ENCODE data around the gene S100A2. TPM values are rescaled to one million over a fixed set of nuclear protein-coding genes. Genes with fewer than 3 reads are reported as not detected.

Gene S100A2
- total and polyA plus RNA-seq, 2 of the 8 experiments (the other 6 are each of a cell fraction or from before 2014, with no cell fraction given): 0.86 TPM; not detected in 1

GRCh38 chr1:153549741-153550397, 15.8 kb downstream of the S100A2 start:
- H4K5ac ChIP-seq (ENCODE audit: insufficient read length, low read depth, low read length): no peak overlapping the region
- no peak overlapping the region for H2BK20ac ChIP-seq (ENCODE audit: low read length)
- H3K18ac ChIP-seq (ENCODE audit: extremely low read depth, low read length): peak overlapping the region; percentile 19; the same call in 1 of the 2 replicates
- H4K20me1 ChIP-seq (replicated peaks in 1 of 2; ENCODE audit: control insufficient read depth in 1 of 2, insufficient read depth in 2 of 2, low read length in 2 of 2): no peaks in the 10 kb centered on the region
- no peak overlapping the region for H4K91ac ChIP-seq (replicated peaks; ENCODE audit: insufficient read length, low read length)
- peaks cover 4 to 28% (median 16%) of the 10 kb centered on the region in 4 experiments for H3K4me1 ChIP-seq (replicated peaks in 1 of 4; ENCODE audit: control insufficient read depth in 3 of 4, insufficient read depth in 4 of 4, low read length in 3 of 4)
- H2AFZ ChIP-seq (ENCODE audit: low read length): no peak overlapping the region
- no peak overlapping the region for H3K27ac ChIP-seq (ENCODE audit: low read depth, low read length)
- H4K8ac ChIP-seq (ENCODE audit: extremely low read depth, insufficient read depth, low read length): no peak overlapping the region; the same call in 1 of the 2 replicates
- no peaks in the 10 kb centered on the region; a peak in 3 of 7 replicates for H3K27me3 ChIP-seq (replicated peaks in 1 of 4; ENCODE audit: control insufficient read depth in 3 of 4, extremely low read depth in 1 of 4, insufficient read depth in 3 of 4, low read length in 3 of 4)
- H3K4ac ChIP-seq (replicated peaks; ENCODE audit: insufficient read length, low read depth, low read length): no peak overlapping the region
- H3K14ac ChIP-seq (ENCODE audit: insufficient read length): no peak overlapping the region
- H2BK120ac ChIP-seq (replicated peaks; ENCODE audit: low read depth, low read length): no peak overlapping the region
- FAIRE-seq (no peak), DNase-seq (ENCODE audit: low read depth in 1 of 2, low spot score in 2 of 2) (no peak)
- H2AK5ac ChIP-seq (ENCODE audit: low read depth, low read length): no peak overlapping the region
- H3K4me2 ChIP-seq (ENCODE audit: insufficient read depth in 1 of 2, low read depth in 2 of 2, low read length in 2 of 2): no peak overlapping the region
- H3K23ac ChIP-seq (ENCODE audit: insufficient read length): no peak overlapping the region
- no peaks in the 10 kb centered on the region for H3K79me2 ChIP-seq (ENCODE audit: control insufficient read depth in 1 of 2, insufficient read depth in 2 of 2, low read length in 2 of 2)
- POLR2A ChIA-PET (ENCODE audit: partially characterized antibody): interaction anchor here (1.1 to 1.6 kb wide), 6 partner anchors 9 to 62 kb away, joined by 3 to 5 read pairs (median 4); partner anchors contain the start of genes S100A16, S100A5 and S100A6
- CTCF ChIA-PET (ENCODE audit: partially characterized antibody): interaction anchor here (0.7 to 12.9 kb wide), 8 partner anchors 12 to 79 kb away, joined by 3 to 165 read pairs (median 30); partner anchors contain the start of genes S100A1, S100A13, S100A5 and S100A6
- H3K23me2 ChIP-seq (ENCODE audit: low read depth, low read length): peaks cover 3% of the 10 kb centered on the region
- H3K9me3 ChIP-seq (ENCODE audit: insufficient read depth in 2 of 2, low read depth in 1 of 2, low read length in 1 of 2): no peaks in the 10 kb centered on the region
- no peaks in the 10 kb centered on the region for H3K79me1 ChIP-seq (ENCODE audit: low read depth, low read length)
- H3K4me3 ChIP-seq (ENCODE audit: extremely low read depth in 1 of 4, insufficient read depth in 2 of 4, low read depth in 3 of 4, low read length in 4 of 4): no peak overlapping the region
- H2BK5ac ChIP-seq (ENCODE audit: low read depth, low read length): 0 out of 2 replicates have a peak overlapping the region, but pooled peaks have one; percentile 56
- H3K56ac ChIP-seq (replicated peaks; ENCODE audit: insufficient read length, low read depth, low read length): no peak overlapping the region
- no peak overlapping the region for H3K9ac ChIP-seq (replicated peaks in 1 of 4; ENCODE audit: extremely low read depth in 1 of 4, low read depth in 3 of 4, low read length in 3 of 4)
- 86% methylated on average over 6 of the region's 6 CpGs; no CpG with 5 or more reads in 1 of the 2 experiments for WGBS, 2 experiments (ENCODE audit: extremely low coverage in 1 of 2, insufficient coverage in 1 of 2, insufficient read length in 1 of 2, insufficient replicate concordance in 2 of 2, low coverage in 1 of 2, low lambda C conversion rate in 2 of 2, missing lambda C conversion rate in 1 of 2)
- H2BK15ac ChIP-seq (ENCODE audit: low read length): peak overlapping the region; percentile 72; the same call in 1 of the 2 replicates
- no peaks in the 10 kb centered on the region for H3K36me3 ChIP-seq (ENCODE audit: control insufficient read depth in 2 of 4, insufficient read depth in 4 of 4, low read length in 3 of 4)
- no peak overlapping the region; the same call in 1 of the 2 replicates for H2BK12ac ChIP-seq (ENCODE audit: low read depth, low read length)
- TF ChIP-seq GABPA (IDR thresholded peaks at IDR 0.05; ENCODE audit: borderline replicate concordance, insufficient read depth, low read length) (no peak), TAF1 (IDR thresholded peaks at IDR 0.05; ENCODE audit: low read depth, low read length) (no peak), EGR1 (IDR thresholded peaks at IDR 0.05; ENCODE audit: borderline replicate concordance, low read depth, low read length) (no peak), HDAC6 (IDR thresholded peaks at IDR 0.05; ENCODE audit: low read depth, low read length) (no peak), CEBPB (IDR thresholded peaks at IDR 0.05; ENCODE audit: low read depth, low read length) (no peak), KDM4A (IDR thresholded peaks at IDR 0.05; ENCODE audit: low read depth, low read length, severe bottlenecking) (no peak), SP4 (IDR thresholded peaks at IDR 0.05; ENCODE audit: low read length) (no peak), SRF (IDR thresholded peaks at IDR 0.05; ENCODE audit: low read depth, low read length) (no peak), POU5F1 (IDR thresholded peaks at IDR 0.05; ENCODE audit: low read depth, low read length) (no peak), BRCA1 (IDR thresholded peaks at IDR 0.05; ENCODE audit: low read depth, low read length) (no peak), CREB1 (IDR thresholded peaks at IDR 0.05) (no peak), RFX5 (IDR thresholded peaks at IDR 0.05; ENCODE audit: borderline replicate concordance, low read depth, low read length) (no peak), EZH2 (IDR thresholded peaks at IDR 0.05; ENCODE audit: low read depth, low read length, severe bottlenecking) (no peak), JUN (IDR thresholded peaks at IDR 0.05; ENCODE audit: low read depth, low read length) (no peak)
